ENCODE data around the gene KLHL12. TPM values are rescaled to one million over a fixed set of nuclear protein-coding genes. Genes with fewer than 3 reads are reported as not detected.

KLHL12 gene
- total and polyA plus RNA-seq, 2 of the 8 experiments (the other 6 are each of a cell fraction or from before 2014, with no cell fraction given), result 27.2 to 33.3 TPM

GRCh38 chr1:202844259-202844658 is 82.8 kb downstream of the KLHL12 start:
- H3K4me2 ChIP-seq (ENCODE audit: insufficient read depth in 1 of 2, low read depth in 2 of 2, low read length in 2 of 2), result no peak overlapping the region
- no peak overlapping the region for H3K23ac ChIP-seq (ENCODE audit: insufficient read length)
- H3K9ac ChIP-seq (replicated peaks in 1 of 4; ENCODE audit: extremely low read depth in 1 of 4, low read depth in 3 of 4, low read length in 3 of 4), result no peak overlapping the region
- H2BK120ac ChIP-seq (replicated peaks; ENCODE audit: low read depth, low read length), result no peak overlapping the region
- H3K36me3 ChIP-seq (ENCODE audit: control insufficient read depth in 2 of 4, insufficient read depth in 4 of 4, low read length in 3 of 4), result peaks cover 0 to 2% (median under 1%) of the 10 kb centered on the region in 4 experiments; a peak in 2 of 8 replicates
- no peak overlapping the region for H3K4ac ChIP-seq (replicated peaks; ENCODE audit: insufficient read length, low read depth, low read length)
- H3K18ac ChIP-seq (ENCODE audit: extremely low read depth, low read length), result no peak overlapping the region
- H4K91ac ChIP-seq (replicated peaks; ENCODE audit: insufficient read length, low read length), result no peak overlapping the region
- CTCF ChIA-PET (ENCODE audit: partially characterized antibody), result interaction anchor here (1.0 to 4.6 kb wide), 4 partner anchors 9 to 185 kb away, joined by 3 to 24 read pairs (median 4); no protein-coding TSS in a partner anchor
- DNase-seq (ENCODE audit: low read depth in 1 of 2, low spot score in 2 of 2) (no peak), FAIRE-seq (no peak)
- H3K79me2 ChIP-seq (ENCODE audit: control insufficient read depth in 1 of 2, insufficient read depth in 2 of 2, low read length in 2 of 2), result no peaks in the 10 kb centered on the region
- TF ChIP-seq E2F6 (IDR thresholded peaks at IDR 0.05), result no peak
- TF ChIP-seq NRF1 (IDR thresholded peaks at IDR 0.05; ENCODE audit: low read depth, low read length), result no peak
- no peak for TF ChIP-seq CTBP2 (IDR thresholded peaks at IDR 0.05; ENCODE audit: borderline replicate concordance, insufficient read depth, insufficient read length, low read length)
- no peak for TF ChIP-seq KDM5A (IDR thresholded peaks at IDR 0.05; ENCODE audit: low read length)
- TF ChIP-seq EGR1 (IDR thresholded peaks at IDR 0.05; ENCODE audit: borderline replicate concordance, low read depth, low read length), result no peak
- TF ChIP-seq POLR2AphosphoS5 (IDR thresholded peaks at IDR 0.05; ENCODE audit: low read depth, low read length), result no peak
- no peak for TF ChIP-seq BRCA1 (IDR thresholded peaks at IDR 0.05; ENCODE audit: low read depth, low read length)
- no peak for TF ChIP-seq MAX (IDR thresholded peaks at IDR 0.05)
- H2BK5ac ChIP-seq (ENCODE audit: low read depth, low read length), result no peak overlapping the region
- H3K27ac ChIP-seq (ENCODE audit: low read depth, low read length), result no peak overlapping the region
- no peak overlapping the region for H3K56ac ChIP-seq (replicated peaks; ENCODE audit: insufficient read length, low read depth, low read length)
- H3K4me1 ChIP-seq (replicated peaks in 1 of 4; ENCODE audit: control insufficient read depth in 3 of 4, insufficient read depth in 4 of 4, low read length in 3 of 4), result peaks cover 0 to 5% (median 0%) of the 10 kb centered on the region in 4 experiments; a peak in 1 of 7 replicates
- no peak overlapping the region for H3K14ac ChIP-seq (ENCODE audit: insufficient read length)
- peaks cover 1 to 3% of the 10 kb centered on the region in 2 experiments for H4K20me1 ChIP-seq (replicated peaks in 1 of 2; ENCODE audit: control insufficient read depth in 1 of 2, insufficient read depth in 2 of 2, low read length in 2 of 2)
- H3K9me3 ChIP-seq (ENCODE audit: insufficient read depth in 2 of 2, low read depth in 1 of 2, low read length in 1 of 2), result no peaks in the 10 kb centered on the region
- H4K5ac ChIP-seq (ENCODE audit: insufficient read length, low read depth, low read length), result no peak overlapping the region
- no peak overlapping the region for H3K4me3 ChIP-seq (ENCODE audit: extremely low read depth in 1 of 4, insufficient read depth in 2 of 4, low read depth in 3 of 4, low read length in 4 of 4)
- H2BK15ac ChIP-seq (ENCODE audit: low read length), result no peak overlapping the region
- H2AK5ac ChIP-seq (ENCODE audit: low read depth, low read length), result no peak overlapping the region
- no peak overlapping the region for H2BK12ac ChIP-seq (ENCODE audit: low read depth, low read length)
- no peak overlapping the region for H2BK20ac ChIP-seq (ENCODE audit: low read length)
- no peak overlapping the region for H2AFZ ChIP-seq (ENCODE audit: low read length)
- H3K79me1 ChIP-seq (ENCODE audit: low read depth, low read length), result 0 out of 2 replicates have a peak, but pooled peaks cover 2% of the 10 kb centered on the region
- POLR2A ChIA-PET (ENCODE audit: partially characterized antibody), result interaction anchor here (0.8 to 1.5 kb wide), 5 partner anchors 10 to 46 kb away, joined by 3 to 4 read pairs (median 3); no protein-coding TSS in a partner anchor
- no peaks in the 10 kb centered on the region for H3K27me3 ChIP-seq (replicated peaks in 1 of 4; ENCODE audit: control insufficient read depth in 3 of 4, extremely low read depth in 1 of 4, insufficient read depth in 3 of 4, low read length in 3 of 4)
- no peak overlapping the region for H4K8ac ChIP-seq (ENCODE audit: extremely low read depth, insufficient read depth, low read length)
- no peaks in the 10 kb centered on the region for H3K23me2 ChIP-seq (ENCODE audit: low read depth, low read length)
- 92% methylated on average over 5 of the region's 5 CpGs; no CpG with 5 or more reads in 1 of the 2 experiments for WGBS, 2 experiments (ENCODE audit: extremely low coverage in 1 of 2, insufficient coverage in 1 of 2, insufficient read length in 1 of 2, insufficient replicate concordance in 2 of 2, low coverage in 1 of 2, low lambda C conversion rate in 2 of 2, missing lambda C conversion rate in 1 of 2)
